ENCODE measurements around the gene SYNGR2.

The SYNGR2 gene

DNA sequence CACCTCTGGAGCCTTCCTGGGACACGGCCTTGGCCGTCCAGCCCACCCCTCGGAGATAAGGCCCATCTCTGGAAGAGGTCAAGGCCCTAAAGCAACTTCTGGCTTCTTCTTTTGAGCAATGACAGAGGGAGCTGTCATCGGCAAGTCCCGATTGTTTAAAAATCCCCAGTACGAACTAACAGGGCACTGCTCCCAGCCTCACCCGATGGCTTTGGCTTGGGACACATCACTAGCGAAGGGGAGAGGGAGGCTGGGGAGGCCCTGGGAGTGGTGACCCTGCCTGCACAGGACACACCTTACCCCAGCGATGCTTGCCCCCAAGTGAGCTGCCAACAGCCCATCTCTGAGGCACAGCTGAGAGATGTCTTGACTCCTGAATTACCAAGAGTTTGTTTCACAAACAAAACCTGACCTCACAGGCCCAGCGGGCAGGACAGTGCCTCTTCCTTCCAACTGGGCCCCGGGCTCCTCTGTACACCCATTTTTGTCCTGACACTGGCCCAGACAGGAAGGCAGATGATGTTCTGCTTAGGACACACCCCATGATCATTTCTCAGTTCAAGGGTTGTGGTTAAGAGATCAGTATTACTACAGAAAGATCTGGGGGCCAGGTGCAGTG lies 4.8 kb downstream of the SYNGR2 start:
- no peak for DNase-seq

DNA sequence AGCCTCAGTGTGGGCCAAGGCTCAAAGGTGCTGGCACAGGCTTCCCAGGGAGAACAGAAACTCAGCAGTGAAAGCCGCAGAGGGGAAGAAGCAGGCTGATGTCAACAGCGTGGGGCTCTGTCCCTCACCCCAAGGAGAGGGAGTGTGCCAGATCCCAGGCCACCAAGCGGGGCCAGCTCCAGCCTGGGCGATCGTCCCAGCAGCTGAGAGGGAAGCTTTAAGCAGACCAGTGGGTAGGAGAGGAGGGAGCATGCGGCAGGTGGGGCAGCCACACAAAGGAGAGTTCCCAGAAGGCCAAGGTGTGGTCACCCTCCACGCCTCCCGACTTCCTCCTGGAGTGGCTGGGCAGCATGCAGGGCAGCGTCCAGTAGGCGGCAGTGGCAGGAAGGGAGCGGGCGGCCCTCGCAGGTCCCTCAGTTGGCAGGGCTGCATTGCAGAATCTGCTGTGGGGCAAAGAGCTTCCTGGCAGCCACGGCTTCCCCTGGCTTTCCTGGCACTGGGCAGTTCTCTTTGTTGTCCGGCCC lies 6.0 kb downstream of the SYNGR2 start:
- DNase-seq: no peak

DNA sequence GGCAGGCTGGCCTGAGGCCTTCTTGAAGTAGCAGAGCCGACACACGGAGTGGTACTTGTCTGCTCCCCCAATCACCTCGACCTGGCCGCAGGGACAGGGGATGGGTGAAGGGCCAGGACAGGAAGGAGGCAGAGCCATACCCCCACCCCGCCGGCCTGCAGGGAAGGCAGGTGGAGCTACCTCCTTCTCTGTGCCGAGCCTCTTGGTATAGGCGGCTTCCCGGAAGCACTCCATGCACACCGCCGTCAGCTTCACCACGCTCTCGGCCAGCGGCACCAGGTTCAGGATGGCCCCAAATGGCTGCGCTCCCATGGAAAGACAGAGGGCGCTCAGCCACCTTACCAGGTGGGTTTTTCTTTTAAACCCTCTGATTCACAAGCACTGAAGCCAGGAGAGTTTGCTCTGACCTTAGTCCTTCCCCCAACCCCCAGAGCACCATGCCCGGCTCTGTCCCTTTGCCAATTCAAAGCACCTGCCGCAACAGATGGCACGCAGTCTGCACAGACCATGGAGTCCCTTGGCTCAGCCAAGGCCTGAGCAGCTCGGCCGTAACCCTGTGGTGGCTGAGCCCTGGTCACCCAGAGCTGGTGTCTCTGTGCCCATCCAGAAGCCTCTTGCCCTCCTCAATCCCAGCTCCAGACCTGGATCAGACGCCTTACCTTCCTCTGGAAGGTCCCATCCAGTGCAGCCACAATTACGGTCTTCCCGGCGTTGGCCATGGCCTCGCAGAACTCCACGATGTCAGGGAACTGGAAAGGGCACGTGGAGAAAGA lies 6.7 kb downstream of the SYNGR2 start:
- DNase-seq: no peak

DNA sequence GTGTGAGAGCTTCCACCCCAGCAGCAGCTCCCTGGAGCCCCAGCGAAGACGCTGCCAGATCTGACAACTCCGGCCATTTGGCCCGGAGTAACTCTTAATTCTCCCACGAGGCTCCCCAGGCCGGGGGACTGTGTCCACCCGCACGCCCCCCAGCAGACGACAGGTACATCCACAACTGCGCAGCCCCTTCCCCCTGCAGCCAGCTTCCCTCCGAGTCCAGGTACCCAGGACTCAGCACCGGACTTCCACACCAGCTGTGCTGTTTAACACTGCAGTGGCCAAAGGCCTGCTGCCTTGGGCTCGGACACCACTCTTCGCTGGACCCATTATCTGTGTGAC lies 7.2 kb downstream of the SYNGR2 start:
- DNase-seq: no peak

DNA sequence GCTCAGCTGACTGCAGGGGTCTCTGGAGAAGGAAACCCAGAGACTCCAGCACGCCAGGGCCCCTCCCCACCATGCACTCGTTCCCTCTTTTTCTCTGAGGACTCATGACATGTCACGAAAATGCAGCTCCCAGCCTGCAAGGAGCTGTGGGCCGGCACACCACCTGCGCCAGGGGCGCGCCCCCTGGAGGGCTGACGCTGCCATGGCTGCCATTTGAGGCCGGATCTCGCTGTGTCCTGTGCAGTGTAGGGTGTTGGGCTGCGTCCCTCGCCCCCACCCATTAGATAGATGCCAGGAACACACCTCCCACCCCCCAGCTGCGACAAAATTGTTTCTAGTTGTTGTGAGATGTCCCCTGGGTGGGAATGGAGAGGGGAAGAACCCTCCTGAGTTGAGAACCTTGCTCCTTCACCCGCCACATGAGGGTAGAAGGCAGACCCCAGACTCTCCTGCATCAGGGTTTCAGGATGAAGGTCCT lies 8.2 kb downstream of the SYNGR2 start:
- peak; percentile 85 for DNase-seq

DNA sequence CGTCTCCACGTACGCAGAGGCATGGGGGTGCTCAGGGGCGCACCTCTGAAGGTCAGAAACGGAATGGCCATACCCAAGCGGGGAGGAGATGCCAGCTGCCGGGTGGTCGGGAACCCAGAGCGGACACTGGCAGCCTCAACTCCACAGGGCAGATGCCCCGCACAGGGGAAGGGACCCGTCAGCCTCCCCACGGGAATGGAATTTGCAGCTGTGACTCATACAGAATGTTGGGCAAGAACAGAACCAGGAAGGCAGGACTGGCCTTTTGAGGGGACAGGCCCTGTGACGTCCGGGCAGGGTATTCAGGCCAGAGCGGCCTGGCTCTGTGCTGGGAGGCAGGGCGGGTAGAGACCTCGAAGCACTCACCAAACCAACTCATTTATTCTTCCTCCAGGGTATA lies 11.0 kb downstream of the SYNGR2 start:
- no peak for DNase-seq

DNA sequence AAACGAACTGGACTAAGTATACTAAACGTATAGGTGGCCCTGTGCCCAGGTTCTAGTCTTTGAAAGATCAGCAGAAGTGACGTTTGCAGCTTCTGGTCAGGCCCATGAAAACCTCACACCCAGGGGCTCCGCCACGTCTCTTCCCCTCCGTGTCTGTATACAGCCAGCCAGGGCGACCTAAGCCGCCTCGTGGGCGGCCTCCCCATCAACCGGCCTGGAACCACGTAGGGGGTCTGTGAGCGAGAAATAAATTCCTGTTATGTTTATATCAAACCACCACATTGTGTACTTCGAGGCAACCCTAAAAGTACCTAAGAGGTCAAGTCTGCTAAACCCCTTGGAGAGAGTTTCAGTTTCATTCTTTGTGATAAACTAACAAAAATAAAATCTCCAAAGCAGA lies 11.7 kb downstream of the SYNGR2 start:
- no peak for DNase-seq

DNA sequence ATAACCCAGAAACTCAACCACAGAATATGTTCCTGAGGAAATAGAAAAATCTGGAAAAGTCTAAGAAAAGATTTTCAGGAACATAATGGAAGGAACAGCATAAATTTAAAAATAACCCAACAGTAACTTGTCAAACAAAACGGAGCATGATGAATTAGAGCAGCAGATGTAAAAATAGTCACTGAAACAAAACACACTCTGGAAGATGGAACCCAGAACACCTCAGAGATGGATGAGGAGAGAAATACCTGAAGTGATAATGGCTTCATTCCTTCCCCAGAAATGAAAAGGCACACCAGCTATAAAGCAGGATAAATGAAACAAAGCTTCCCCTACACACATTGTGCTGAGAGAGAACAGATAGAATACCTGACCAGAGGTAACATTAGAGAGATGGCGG lies 12.1 kb downstream of the SYNGR2 start:
- no peak for DNase-seq

DNA sequence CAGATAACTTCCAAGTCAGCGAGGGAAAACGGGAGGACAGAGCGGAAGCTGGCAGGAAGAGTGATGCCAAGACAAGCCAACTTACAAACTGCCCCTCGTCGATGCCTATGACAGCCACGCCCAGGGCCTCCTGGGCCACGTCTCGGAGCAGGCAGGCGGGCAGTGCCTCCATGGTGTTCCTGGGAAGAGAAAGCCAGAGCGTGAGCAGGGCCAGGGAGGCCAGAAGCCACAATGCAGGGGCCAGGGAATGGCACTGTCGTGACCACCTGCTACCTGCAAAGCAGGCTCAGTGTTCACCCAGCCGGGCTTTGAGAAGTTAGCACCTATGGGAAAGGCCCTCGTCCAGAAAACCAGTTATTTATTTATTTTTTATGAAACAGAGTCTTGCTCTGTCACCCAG lies 14.1 kb downstream of the SYNGR2 start:
- no peak for DNase-seq

DNA sequence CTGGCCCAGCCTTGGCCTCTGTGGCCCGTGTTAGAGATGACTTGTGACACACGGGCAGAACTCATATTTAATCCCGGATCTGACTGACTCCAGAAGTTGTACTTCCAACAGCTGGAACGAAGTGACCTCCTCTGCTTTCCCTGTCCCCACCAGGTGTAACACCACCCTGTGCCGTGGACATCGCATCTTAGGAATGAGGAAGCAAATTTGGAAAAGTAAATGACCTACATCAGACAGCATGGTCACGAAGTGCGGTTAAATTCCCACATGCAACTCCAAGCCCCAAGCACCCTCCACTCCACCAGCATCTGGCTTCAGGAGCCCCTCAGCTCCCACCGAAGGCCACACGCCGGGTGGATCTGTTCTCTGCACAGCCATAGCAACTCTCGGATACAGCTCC lies 15.5 kb downstream of the SYNGR2 start:
- DNase-seq: no peak

DNA sequence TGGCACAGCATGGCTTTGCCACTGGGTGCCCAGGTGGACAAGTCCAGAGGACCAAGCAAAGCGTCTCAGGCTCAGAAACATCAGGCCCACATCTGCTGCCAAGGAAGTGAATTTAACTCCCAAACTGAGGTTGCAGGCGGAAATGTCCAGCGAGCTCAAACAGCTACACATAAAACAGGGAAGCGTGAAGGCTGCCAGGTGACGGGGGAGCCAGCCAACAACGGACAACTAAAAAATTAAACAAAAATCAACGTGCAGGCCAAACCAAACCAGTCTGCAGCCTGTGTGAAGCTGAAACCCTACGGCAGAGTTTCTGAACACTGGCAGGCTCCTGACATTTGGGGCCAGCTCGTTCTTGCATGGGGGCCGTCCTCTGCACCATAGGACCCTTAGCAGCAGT lies 16.0 kb downstream of the SYNGR2 start:
- no peak for DNase-seq

DNA sequence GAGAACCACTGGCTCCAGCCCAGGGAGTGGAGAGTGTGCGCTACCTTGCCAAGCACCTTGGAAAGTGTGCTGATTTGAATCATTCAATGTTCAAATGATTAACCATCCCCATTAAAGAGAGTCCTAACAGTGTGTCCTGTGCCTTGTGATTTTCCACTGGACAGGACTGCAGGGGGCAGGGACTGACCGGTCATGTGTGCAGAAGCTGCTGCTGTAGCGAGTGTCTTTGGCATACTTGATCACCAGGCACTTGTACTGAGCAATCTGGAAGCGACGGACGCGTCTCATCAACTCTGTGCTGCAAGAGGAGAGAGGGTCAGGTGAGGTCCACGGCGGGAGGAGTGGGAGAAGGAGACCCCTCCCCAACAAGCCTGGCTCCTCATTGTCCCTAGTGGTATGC lies 16.5 kb downstream of the SYNGR2 start:
- no peak for DNase-seq

DNA sequence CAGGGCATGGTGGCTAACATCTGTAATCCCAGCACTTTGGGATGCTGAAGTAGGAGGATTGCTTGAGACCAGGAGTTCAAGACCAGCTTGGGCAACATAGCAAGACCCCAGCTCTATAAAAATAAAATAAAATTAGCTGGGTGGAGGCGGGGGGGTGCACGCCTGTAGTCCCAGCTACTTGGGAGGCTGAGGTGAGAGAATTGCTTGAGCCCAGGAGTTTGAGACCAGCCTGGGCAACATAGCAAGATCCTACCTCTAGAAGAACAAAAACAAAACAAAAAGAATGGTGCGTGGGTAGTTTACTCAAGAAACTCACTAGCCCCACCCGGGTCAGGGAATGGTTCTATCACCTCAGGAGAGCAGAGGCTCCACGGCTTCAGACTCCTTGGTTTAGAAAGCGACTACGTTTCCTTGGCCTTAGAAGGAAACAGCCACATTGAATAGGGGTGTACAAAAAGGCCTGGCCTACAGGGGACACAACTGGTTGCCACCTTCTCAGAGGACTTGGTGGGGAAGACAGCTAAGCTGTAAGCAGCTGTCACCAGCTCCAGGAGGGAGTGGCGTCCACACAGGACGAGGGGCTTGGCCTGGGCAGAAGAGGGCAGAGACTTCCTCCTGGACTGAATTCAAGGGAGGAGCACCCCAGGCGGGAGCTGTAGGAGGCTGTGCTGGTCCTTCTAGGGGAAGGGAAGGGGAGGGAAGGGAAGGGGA lies 17.8 kb downstream of the SYNGR2 start:
- peak; percentile 44 for DNase-seq

DNA sequence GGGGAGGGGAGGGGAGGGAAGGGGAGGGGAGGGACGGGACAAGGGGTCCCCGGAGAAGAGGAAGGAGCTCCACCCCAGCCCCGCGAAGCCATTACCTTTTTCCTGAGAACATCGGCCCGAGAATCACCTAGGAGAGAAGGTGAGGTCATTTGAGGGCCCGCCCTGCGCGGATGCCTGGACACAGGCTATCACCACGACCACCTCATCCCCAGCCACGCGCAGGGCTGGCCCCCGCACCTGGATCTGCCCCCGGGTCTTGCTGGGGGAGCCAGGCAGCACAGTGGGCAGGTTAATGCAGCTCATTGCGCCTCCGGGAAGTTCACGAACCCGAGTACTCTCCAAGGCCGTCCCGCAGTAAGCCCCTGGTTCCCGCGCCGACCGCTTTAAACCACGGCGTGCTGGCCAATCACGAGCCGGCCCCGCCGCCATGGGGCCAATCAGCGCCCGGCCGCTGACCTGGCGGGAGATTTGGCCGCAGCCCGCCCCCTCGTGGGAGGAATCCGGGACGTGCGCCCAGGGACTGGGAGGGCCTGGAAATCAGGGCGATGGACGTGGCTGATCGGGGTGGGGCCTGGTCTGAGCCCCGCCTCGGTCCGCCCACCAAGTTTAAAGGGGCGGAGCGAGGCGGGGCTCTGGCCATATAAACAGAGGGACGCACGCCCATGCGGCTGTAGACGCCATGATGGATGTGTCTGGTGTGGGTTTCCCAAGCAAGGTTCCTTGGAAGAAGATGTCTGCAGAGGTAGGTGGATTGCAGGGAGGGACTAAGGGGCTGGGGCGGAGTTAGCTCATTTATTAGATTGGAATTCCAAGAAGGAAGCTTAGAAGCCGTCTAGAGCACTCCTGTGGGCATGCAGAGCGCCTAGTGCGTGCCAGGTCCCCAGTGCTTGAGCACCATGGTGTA lies 18.6 kb downstream of the SYNGR2 start, which contains the start of the genes AFMID and TK1:
Gene AFMID (plus strand): TSS at position 671 of the 904 bp plus-strand sequence. CDS start 9 bp downstream, at position 680.
Gene TK1 (minus strand): TSS at position 361 of the 904 bp plus-strand sequence. CDS start 58 bp downstream, at position 303.
- DNase-seq: peak; percentile 98

DNA sequence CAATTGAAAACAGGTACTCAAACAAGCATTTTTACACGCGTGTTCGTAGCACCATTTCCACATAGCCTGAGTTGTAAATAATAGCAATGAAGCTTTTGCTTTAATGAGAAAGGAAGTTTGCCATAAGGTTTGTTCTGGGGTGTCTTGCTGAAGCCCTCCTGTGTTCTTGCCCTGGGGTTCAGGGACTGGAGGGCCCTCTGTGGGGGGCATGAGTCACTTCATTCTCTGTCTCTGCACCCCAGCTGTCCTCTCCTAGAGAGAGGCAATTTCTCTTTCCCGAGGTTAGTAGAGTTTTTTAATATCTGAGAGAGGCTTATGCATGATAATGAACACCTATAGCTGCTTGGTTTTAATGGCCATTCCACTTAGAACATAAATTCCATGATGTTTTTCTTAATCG lies 28.3 kb downstream of the SYNGR2 start:
- DNase-seq: no peak

DNA sequence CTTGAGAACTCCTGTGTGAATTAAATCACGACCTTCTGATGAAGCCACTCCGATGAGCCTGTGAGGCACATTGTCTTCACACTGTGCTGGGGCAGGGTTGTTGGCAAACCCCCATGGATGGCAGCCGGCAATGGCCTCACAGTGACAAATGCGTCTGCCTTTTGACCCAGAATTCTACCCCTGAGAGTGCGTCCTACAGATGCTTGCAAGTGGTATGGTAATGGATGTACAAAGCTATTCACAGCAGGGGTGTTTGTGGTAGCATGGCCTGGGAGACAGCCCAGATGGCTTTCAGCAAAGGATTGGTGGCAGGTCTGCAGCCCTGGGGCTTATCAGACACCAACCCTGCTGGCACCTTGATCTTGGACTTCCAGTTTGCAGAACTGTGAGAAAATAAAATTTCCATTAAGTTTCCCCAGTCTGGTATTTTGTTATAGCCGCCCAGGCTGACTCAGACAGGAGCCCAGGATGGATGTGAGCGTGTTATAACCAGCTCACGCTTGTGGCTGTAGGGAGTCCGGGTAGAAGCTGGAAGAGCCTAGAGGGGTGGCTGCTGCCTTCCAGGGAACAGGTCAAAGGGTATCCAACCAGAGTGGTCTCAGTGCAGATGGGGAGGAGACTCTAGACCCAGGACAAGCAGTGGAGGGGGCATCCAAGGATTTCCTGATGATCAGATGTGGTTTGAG lies 28.9 kb downstream of the SYNGR2 start:
- no peak for DNase-seq

DNA sequence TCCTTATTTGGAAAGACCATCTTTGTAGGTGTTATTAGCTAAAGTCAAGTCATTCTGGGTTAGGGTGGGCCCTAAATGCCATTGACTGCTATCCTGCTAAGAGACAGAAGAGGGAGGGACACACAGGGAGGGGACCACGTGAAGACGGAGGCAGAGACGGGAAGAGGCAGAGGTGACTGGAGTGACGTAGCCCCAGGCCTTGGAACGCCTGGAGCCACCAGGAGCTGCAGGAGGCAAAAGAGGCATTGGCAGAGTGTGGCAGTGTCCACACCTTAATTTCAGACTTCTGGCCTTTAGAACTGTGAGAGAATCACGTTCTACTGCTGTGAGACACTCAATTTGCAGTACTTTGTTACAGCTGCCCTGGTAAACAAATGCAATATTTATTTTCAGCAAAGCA lies 32.1 kb downstream of the SYNGR2 start:
- DNase-seq: no peak

DNA sequence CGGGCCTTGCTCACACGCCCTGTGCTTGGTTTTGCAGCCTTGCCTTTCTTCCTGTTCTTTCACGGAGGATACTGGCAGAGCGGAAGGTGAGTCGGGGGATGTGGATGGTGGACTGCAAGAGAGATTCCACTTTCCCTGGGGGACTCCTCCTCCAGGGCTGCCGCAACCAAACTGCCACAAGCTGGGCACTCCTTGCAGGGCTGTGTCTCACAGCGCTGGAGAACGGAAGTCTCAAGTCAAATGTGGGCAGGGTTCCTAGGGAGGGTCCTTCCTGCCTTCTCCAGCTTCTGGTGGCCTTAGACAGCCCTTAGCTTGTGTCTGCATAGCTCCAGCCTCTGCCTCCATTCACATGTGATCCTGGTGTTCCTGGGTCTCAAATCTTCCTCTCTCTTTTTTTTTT lies 34.3 kb downstream of the SYNGR2 start:
- no peak for DNase-seq

DNA sequence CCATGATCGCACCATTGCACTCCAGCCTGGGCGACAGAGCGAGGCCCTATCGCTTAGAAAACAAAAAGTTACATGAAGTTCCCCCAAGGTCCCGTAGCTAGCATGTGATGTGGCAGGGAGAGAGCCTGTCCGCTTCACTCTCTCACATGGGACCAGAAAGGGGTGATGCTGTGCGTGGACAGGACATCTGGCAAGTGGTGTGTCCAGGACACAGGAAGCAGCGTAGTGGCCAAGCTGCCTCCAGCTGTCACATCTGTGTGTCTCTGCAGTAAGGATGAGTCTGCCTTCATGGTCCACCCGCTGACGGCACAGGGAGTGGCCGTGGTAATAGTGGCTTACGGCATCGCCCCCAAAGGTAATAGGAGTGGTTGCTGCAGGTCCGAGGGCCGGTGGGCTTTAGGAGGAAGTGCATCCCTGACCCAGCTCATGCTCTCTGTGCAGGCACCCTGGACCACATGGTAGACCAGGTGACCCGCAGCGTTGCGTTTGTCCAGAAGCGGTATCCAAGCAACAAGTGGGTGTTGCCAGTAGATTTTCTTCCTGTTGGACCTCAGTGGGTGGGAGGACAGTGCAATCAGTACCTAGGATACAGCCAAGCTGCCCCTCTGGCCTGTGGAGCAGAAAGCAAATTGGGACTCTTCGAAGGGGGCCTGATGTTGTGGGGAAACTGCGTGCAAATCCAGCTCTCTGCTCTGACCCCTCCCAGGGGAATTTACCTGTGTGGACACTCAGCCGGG lies 36.2 kb downstream of the SYNGR2 start:
- DNase-seq: no peak

DNA sequence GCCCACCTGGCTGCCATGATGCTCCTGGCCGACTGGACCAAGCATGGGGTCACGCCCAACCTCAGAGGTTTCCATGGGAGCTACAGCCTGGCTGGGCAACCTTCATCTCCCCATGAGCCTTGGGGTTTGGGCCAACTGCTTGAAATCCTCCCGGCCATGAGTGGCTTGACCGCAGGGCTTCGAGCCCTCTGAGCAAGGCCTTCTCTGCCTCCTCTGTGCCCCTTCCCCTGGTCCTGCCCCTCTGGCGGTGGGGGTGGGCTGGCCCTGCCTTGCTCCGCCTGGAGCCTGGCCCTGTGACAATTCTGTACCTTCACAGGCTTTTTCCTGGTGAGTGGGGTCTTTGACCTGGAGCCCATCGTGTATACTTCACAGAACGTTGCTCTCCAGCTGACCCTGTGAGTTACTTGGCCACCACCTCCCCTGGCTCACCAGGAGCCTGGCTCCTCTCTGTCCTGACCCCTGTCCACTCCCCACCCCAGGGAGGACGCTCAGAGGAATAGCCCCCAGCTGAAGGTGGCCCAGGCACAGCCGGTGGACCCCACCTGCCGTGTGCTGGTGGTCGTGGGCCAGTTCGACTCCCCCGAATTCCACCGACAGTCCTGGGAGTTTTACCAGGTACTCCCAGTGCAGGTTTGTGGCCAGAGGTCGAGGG lies 36.9 kb downstream of the SYNGR2 start:
- DNase-seq: no peak

DNA sequence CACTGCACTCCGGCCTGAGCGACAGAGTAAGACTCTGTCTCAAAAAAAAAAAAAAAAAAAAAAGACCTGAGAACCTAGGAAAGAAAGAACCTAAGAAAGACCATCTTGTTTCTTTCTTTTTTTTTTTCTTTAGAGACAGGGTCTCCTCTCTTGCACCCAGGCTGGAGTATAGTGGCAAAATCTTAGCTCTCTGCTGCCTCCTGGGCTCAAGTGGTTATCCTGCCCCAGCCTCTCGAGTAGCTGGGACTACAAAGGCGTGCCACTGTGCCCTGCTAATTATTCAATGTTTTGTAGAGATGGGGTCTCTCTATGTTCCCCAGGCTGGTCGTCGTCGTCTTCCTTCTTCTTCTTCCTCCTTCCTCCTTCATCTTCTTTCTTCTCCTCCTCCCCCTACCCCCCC lies 37.9 kb downstream of the SYNGR2 start:
- no peak for DNase-seq
